Measurements from ENCODE around the gene RTF2.
"Not testable (repeated sequence)": the region's sequence is repeated elsewhere in the genome, so short reads cannot be mapped to it uniquely, and the experiment has no call there.

Gene RTF2

GRCh38 chr20:56554869-56555268, 86.4 kb downstream of the RTF2 start:
- DNase-seq: no peak

DNA sequence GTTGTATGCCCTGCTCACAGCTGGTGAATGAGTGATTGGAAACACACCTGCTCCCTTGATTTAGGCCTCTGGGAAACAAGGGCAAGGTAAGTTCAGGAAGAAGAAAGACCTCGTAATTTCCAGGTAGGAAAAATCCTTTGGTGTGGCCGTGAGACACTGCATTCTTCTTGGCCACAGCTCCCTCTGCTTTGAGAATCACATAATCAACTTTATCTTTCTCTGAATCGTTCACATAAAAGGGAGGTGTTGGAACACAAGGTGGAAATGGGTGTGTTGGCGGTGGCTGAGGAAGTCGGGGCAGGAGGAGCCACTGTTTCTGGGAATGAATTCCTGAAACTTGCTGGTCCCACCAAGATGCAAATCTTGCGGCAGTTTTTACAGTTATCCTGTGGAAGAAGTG, 90.5 kb downstream of the RTF2 start:
- DNase-seq: no peak

GRCh38 chr20:56564526-56564925, 96.1 kb downstream of the RTF2 start:
- DNase-seq: not testable (repeated sequence)

GRCh38 chr20:56565511-56565910, 97.1 kb downstream of the RTF2 start:
- no peak for DNase-seq

DNA sequence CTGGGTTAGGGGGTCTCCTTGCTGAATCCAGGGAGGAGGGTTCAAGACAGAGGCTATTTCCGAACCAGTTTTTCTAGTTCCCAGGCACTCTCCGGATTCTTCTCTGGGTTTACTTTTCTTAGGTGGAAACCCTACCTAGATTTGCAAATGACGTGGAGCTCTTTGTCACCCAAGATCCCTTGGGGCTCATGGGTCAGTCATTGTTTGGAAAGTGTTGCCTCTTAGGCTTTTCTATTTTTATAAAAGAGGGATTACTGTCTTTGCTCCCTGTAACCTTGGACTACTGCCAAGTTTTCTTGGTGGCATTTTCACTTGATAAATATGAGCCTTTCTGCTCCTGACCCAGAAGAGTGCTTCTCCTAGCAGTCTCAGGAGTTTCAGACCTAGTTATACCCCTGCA, 98.2 kb downstream of the RTF2 start:
- no peak for DNase-seq
